Fibroblast of skin of right quadriceps (primary cell): Measurements from ENCODE around the gene ZDHHC21.
A peak's percentile ranks its signal among the peaks of the same experiment; 100 is the strongest.
"Not testable (repeated sequence)": the region's sequence is repeated elsewhere in the genome, so short reads cannot be mapped to it uniquely, and the experiment has no call there.

Source experiments
- DNase-seq: peaks from one replicate; pipeline ENCODE4 v3.0.0-alpha.2; 2013

Gene ZDHHC21

GRCh38 chr9:14693251-14693861, at the start of gene ZDHHC21:
TSS of gene ZDHHC21 (minus strand) at chr9:14693432. CDS start at chr9:14674340, 19,092 bp downstream.
- DNase-seq = peak; percentile 53

GRCh38 chr9:14741369-14741768, 48.1 kb upstream of the ZDHHC21 start:
- no peak for DNase-seq

- no peak for DNase-seq
These were observed 39.9 kb upstream of the ZDHHC21 start for GRCh38 chr9:14733133-14733532.

GRCh38 chr9:14731294-14731981, 38.2 kb upstream of the ZDHHC21 start:
- DNase-seq = no peak

GRCh38 chr9:14730461-14730898, 37.2 kb upstream of the ZDHHC21 start:
- peak; percentile 12 for DNase-seq

GRCh38 chr9:14723301-14723700, 30.1 kb upstream of the ZDHHC21 start:
- no peak for DNase-seq

GRCh38 chr9:14722391-14723035, 29.3 kb upstream of the ZDHHC21 start, which contains the start of gene CER1:
TSS of gene CER1 (minus strand) at chr9:14722733. CDS start at chr9:14722672, 61 bp downstream.
- no peak for DNase-seq

GRCh38 chr9:14719231-14719923, 26.1 kb upstream of the ZDHHC21 start:
- DNase-seq = no peak

- peak; percentile 36 for DNase-seq
These were observed 21.9 kb upstream of the ZDHHC21 start for GRCh38 chr9:14715102-14715501.

GRCh38 chr9:14713187-14713767, 20.0 kb upstream of the ZDHHC21 start:
- DNase-seq = no peak

- DNase-seq = peak; percentile 67
These were observed 17.6 kb upstream of the ZDHHC21 start for GRCh38 chr9:14710804-14711203.

GRCh38 chr9:14706530-14707140, 13.4 kb upstream of the ZDHHC21 start:
- no peak for DNase-seq

GRCh38 chr9:14705079-14705478, 11.8 kb upstream of the ZDHHC21 start:
- no peak for DNase-seq

GRCh38 chr9:14704281-14704680, 11.0 kb upstream of the ZDHHC21 start:
- DNase-seq = no peak

- DNase-seq = no peak
These were observed 9.0 kb upstream of the ZDHHC21 start for GRCh38 chr9:14702200-14702720.

GRCh38 chr9:14692470-14693250, 572 bp downstream of the ZDHHC21 start:
- peak; percentile 5 for DNase-seq

GRCh38 chr9:14690948-14691730, 2.1 kb downstream of the ZDHHC21 start:
- DNase-seq = no peak

GRCh38 chr9:14687042-14687719, 6.1 kb downstream of the ZDHHC21 start:
- DNase-seq = peak; percentile 87

GRCh38 chr9:14686168-14686567, 7.1 kb downstream of the ZDHHC21 start:
- DNase-seq = no peak

- DNase-seq = not testable (repeated sequence)
These were observed 10.6 kb downstream of the ZDHHC21 start for GRCh38 chr9:14682616-14683015.
